ENCODE measurements around the gene IGSF11. TPM values are rescaled to one million over a fixed set of nuclear protein-coding genes. Genes with fewer than 3 reads are reported as not detected.

IGSF11 gene
- total RNA-seq, 1 donor from 2014 or later, result 0.39 TPM

GRCh38 chr3:119018690-119019463 lies 15.8 kb downstream of the IGSF11 start:
- no peaks in the 10 kb centered on the region for H3K9me3 Mint-ChIP-seq (ENCODE audit: unreplicated experiment)
- no peak overlapping the region for H3K9ac ChIP-seq (ENCODE audit: low read length)
- no peaks in the 10 kb centered on the region for H3K9me3 ChIP-seq (ENCODE audit: insufficient read depth, low read depth, low read length)
- DNase-seq (ENCODE audit: low read depth), result no peak
- no peaks in the 10 kb centered on the region for H3K79me2 ChIP-seq (ENCODE audit: insufficient read depth, low read length)
- no peak overlapping the region for H3K4me3 Mint-ChIP-seq (ENCODE audit: unreplicated experiment)
- H3K4me1 Mint-ChIP-seq (ENCODE audit: low read depth, unreplicated experiment), result peaks cover 6% of the 10 kb centered on the region
- H4K20me1 ChIP-seq (ENCODE audit: insufficient read depth, low read length), result no peaks in the 10 kb centered on the region
- H3K4me3 ChIP-seq (ENCODE audit: insufficient read depth, low read depth, low read length), result no peak overlapping the region
- H3K36me3 Mint-ChIP-seq (ENCODE audit: low read depth, unreplicated experiment), result no peaks in the 10 kb centered on the region
- H3K4me1 ChIP-seq (ENCODE audit: insufficient read depth, low read length), result no peaks in the 10 kb centered on the region
- FAIRE-seq, result no peak
- no peak for TF ChIP-seq EZH2 (IDR thresholded peaks at IDR 0.05; ENCODE audit: insufficient read depth, low read length)
- no peaks in the 10 kb centered on the region for H3K27me3 Mint-ChIP-seq (ENCODE audit: low read depth, unreplicated experiment)
- no peaks in the 10 kb centered on the region for H3K27me3 ChIP-seq (ENCODE audit: insufficient read depth, low read length)
- no peak overlapping the region for H3K27ac ChIP-seq (ENCODE audit: low read depth, low read length)
- no peak overlapping the region for H3K4me2 ChIP-seq (ENCODE audit: low read length)
- no peaks in the 10 kb centered on the region for H3K36me3 ChIP-seq (ENCODE audit: insufficient read depth, low read length)
- H3K27ac Mint-ChIP-seq (ENCODE audit: unreplicated experiment), result no peak overlapping the region
- H2AFZ ChIP-seq (ENCODE audit: low read depth, low read length), result no peak overlapping the region

GRCh38 chr3:119015942-119016341 lies 18.7 kb downstream of the IGSF11 start:
- no peaks in the 10 kb centered on the region for H3K9me3 Mint-ChIP-seq (ENCODE audit: unreplicated experiment)
- no peaks in the 10 kb centered on the region for H3K36me3 Mint-ChIP-seq (ENCODE audit: low read depth, unreplicated experiment)
- no peak for DNase-seq (ENCODE audit: low read depth)
- Histone ChIP-seq H3K36me3 (ENCODE audit: insufficient read depth, low read length) (no peaks in the 10 kb centered on the region), H3K27ac (ENCODE audit: low read depth, low read length) (no peak overlapping the region), H3K27me3 (ENCODE audit: insufficient read depth, low read length) (no peaks in the 10 kb centered on the region), H3K9ac (ENCODE audit: low read length) (no peak overlapping the region), H3K4me2 (ENCODE audit: low read length) (no peak overlapping the region), H3K9me3 (ENCODE audit: insufficient read depth, low read depth, low read length) (no peaks in the 10 kb centered on the region), H3K79me2 (ENCODE audit: insufficient read depth, low read length) (no peaks in the 10 kb centered on the region), H4K20me1 (ENCODE audit: insufficient read depth, low read length) (no peaks in the 10 kb centered on the region), H3K4me1 (ENCODE audit: insufficient read depth, low read length) (no peaks in the 10 kb centered on the region), H3K4me3 (ENCODE audit: insufficient read depth, low read depth, low read length) (no peak overlapping the region), H2AFZ (ENCODE audit: low read depth, low read length) (no peak overlapping the region)
- peaks cover 6% of the 10 kb centered on the region for H3K4me1 Mint-ChIP-seq (ENCODE audit: low read depth, unreplicated experiment)
- H3K4me3 Mint-ChIP-seq (ENCODE audit: unreplicated experiment), result no peak overlapping the region
- FAIRE-seq, result no peak
- H3K27me3 Mint-ChIP-seq (ENCODE audit: low read depth, unreplicated experiment), result no peaks in the 10 kb centered on the region
- TF ChIP-seq EZH2 (IDR thresholded peaks at IDR 0.05; ENCODE audit: insufficient read depth, low read length) (no peak), CTCF (IDR thresholded peaks at IDR 0.05; ENCODE audit: insufficient read depth, low read depth, low read length) (no peak)
- no peak overlapping the region for H3K27ac Mint-ChIP-seq (ENCODE audit: unreplicated experiment)

- Mint-ChIP-seq H3K4me1 (ENCODE audit: low read depth, unreplicated experiment) (no peaks in the 10 kb centered on the region), H3K9me3 (ENCODE audit: unreplicated experiment) (no peaks in the 10 kb centered on the region), H3K4me3 (ENCODE audit: unreplicated experiment) (no peak overlapping the region), H3K27me3 (ENCODE audit: low read depth, unreplicated experiment) (no peaks in the 10 kb centered on the region), H3K27ac (ENCODE audit: unreplicated experiment) (no peak overlapping the region), H3K36me3 (ENCODE audit: low read depth, unreplicated experiment) (no peaks in the 10 kb centered on the region)
- Histone ChIP-seq H3K4me3 (ENCODE audit: insufficient read depth, low read depth, low read length) (no peak overlapping the region), H2AFZ (ENCODE audit: low read depth, low read length) (no peak overlapping the region), H3K4me1 (ENCODE audit: insufficient read depth, low read length) (no peaks in the 10 kb centered on the region), H3K9ac (ENCODE audit: low read length) (no peak overlapping the region), H3K9me3 (ENCODE audit: insufficient read depth, low read depth, low read length) (no peaks in the 10 kb centered on the region), H3K4me2 (ENCODE audit: low read length) (no peak overlapping the region), H4K20me1 (ENCODE audit: insufficient read depth, low read length) (no peaks in the 10 kb centered on the region), H3K27me3 (ENCODE audit: insufficient read depth, low read length) (no peaks in the 10 kb centered on the region), H3K36me3 (ENCODE audit: insufficient read depth, low read length) (no peaks in the 10 kb centered on the region), H3K27ac (ENCODE audit: low read depth, low read length) (no peak overlapping the region), H3K79me2 (ENCODE audit: insufficient read depth, low read length) (no peaks in the 10 kb centered on the region)
- DNase-seq (ENCODE audit: low read depth) (no peak), FAIRE-seq (no peak)
- no peak for TF ChIP-seq CTCF (IDR thresholded peaks at IDR 0.05; ENCODE audit: insufficient read depth, low read depth, low read length)
- TF ChIP-seq EZH2 (IDR thresholded peaks at IDR 0.05; ENCODE audit: insufficient read depth, low read length), result no peak
These were observed 20.7 kb downstream of the IGSF11 start for GRCh38 chr3:119013951-119014350.
